Umbilical cord (tissue), 2 donors: ENCODE measurements around the gene FGF18. TPM values are rescaled to one million over a fixed set of nuclear protein-coding genes. Genes with fewer than 3 reads are reported as not detected.
"Not testable (repeated sequence)": the region's sequence is repeated elsewhere in the genome, so short reads cannot be mapped to it uniquely, and the experiment has no call there.

Experiments
- DNase-seq: peaks from one replicate; pipeline ENCODE4 v3.0.0-alpha.2; 2015; ENCODE audit warnings: low spot score
- total RNA-seq: library from RNA; depleted of rRNA; stranded (reverse); fragments of >200 nt; gene quantifications from one replicate; pipeline ENCODE4 v1.2.3, GENCODE V29; 2014; ENCODE audit warnings: low replicate concordance; ENCODE audit not compliant: insufficient read depth

The FGF18 gene
- total RNA-seq, 1 donor from 2014 or later, result 2.2 TPM

DNA sequence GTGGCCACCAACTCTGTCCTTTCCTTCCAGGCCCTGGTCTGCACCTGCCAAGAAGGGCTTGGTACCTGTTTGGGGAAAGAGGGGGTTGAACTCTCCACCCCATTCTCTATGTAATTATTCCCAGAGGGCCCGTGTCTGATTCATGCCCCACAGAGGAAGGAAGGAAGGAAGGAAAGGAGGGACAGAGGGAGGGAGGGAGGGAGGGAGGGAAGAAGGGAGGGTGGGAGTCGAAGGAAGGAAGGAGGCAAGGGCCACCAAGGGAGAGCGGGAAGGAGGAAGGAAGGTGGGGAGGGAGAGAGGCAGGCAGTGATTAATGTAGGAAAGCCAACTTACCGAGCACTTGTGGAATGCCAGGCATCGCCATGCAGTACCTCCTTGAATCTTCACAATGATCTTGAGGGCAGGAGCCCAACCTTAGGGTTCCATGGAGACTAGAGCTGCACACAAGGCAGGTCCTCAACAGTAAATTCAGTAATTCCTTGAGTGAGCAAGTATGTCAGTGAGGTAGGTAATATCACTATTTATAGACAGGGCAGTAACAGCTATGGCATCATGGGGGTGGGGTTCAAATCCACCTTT is 75.8 kb downstream of the FGF18 start:
- DNase-seq, result no peak

DNA sequence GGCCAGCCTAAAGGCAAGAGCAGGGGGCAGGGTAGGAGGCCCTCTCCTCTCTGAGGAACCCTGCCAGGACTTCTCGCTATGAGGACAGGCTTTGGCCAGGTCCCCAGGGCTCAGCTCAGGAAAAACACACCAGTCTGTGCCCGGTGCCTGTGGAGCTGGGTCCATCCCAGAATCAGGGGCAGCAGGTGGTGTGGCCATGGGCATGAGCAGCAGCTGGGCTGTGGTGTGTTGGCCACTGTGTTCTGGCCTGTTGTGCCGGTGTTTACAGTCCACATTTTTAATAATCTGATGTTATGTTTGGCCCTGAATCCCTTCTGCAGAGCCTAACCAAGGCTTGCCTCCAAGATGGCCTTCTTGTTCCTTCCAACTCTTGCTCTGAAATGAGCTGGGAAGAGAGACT is 77.0 kb downstream of the FGF18 start:
- DNase-seq, result no peak

DNA sequence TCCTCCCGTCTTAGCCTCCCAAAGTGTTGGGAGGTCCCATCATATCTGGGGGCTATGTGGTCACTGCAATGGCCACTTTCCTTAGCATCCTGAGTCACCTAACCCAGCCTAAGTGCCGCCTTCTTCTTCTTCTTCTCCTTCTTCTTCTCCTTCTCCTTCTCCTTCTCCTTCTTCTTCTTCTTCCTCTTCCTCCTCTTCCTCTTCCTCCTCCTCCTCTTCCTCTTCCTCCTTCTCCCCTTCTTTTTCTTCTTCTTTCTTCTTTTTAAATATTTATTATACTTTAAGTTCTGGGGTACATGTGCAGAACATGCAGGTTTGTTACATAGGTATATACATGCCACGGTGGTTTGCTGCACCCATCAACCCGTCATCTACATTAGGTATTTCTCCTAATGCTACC is 78.0 kb downstream of the FGF18 start:
- not testable (repeated sequence) for DNase-seq

GRCh38 chr5:171498166-171498565 is 78.7 kb downstream of the FGF18 start:
- no peak for DNase-seq

DNA sequence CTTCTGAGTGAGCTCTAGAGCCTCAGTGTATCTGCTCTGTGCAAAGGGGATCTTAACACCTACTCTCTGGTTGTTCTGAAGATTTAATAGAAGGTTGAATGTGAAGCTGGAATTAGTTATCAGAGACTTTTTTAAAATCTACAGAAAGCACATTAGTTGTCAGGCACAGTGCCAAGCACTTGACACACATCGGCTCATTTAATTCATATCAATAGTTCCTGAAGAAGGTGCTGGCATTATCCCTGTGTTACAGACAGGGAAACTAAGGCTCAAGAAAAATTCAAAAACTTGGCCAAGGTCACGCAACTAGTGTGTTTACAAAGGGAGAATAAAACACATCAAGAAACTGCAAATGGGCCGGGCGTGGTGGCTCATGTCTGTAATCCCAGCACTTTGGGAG is 80.2 kb downstream of the FGF18 start:
- no peak for DNase-seq

DNA sequence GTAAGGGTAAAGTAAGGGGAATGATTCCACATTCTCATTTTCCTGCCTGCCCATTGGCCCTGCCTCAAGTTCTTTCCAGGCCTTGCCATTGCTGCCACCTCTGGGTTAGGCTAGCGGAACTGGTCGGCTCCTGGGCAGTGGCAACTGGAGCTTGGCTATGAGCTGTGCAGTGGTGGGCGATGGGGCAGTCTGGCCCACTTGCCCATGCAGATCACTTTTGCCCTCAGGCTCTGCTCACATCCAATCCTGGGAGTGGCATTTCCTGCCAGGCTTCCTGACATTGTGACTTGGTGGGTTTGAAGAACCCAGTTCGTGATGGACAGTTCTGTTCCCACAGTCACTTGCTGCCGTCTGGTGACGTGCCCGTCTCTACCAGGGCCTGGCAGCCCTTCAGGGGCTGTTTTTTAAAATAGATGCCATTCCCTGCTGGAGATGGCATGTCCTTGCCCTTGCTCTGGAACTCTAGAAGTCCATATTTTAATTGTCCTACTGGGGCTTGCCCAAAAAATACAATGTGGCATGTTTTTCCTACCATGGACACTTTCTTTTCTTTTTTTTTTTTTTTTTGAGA is 86.1 kb downstream of the FGF18 start:
- DNase-seq, result no peak

GRCh38 chr5:171506951-171507350 is 87.5 kb downstream of the FGF18 start:
- no peak for DNase-seq

Other genes starting within 250 kb of the FGF18 start
- gene TLX3, start 110.4 kb upstream of the FGF18 start, total RNA-seq, result not detected
- 2,545 TPM for gene NPM1, start 31.8 kb upstream of the FGF18 start, total RNA-seq